ENCODE measurements around the gene CDC42.
"Not testable (repeated sequence)": the region's sequence is repeated elsewhere in the genome, so short reads cannot be mapped to it uniquely, and the experiment has no call there.

CDC42 gene
- 38.7 to 427 (median 86.4) reads per million in 3 experiments for total RNA-seq

DNA sequence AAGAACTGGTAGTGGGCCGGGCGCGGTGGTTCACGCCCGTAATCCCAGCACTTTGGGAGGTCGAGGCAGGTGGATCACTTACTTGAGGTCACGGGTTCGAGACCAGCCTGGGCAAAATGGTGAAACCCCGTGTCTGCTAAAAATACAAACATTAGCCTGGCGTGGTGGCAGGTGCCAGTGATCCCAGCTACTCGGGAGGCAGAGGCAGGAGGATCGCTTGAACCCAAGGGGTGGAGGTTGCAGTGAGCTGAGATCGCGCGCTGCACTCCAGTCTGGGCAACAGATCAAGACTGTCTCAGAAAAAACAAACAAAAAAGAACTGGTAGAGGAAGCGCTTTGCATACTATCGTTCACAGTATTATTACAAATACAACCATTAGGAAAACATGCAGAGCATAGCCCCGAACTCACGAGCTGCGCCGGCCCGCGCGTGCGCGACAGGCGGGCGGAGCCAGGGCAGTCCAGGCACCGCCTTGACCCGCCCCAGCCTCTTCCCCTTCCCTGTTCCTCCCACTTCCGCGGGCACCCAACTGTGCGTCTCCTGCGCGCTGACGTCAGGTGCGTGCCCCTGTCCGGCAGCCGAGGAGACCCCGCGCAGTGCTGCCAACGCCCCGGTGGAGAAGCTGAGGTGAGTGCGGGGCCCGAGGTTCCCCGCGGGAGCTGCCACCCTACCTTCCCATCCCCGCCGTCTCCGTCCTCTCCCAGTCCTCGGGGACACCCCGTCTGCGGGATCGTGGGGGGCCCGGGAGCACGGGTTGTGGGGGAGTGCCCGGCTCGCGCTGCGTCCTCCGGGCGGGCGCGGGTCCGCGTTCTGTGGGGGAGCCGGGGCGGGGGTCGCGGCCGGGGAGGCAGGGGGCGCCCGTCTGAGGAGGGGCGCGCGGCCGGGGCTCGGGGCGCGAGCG is at the start of gene CDC42:
CDC42 (plus strand) TSS at position 595 of the 902 bp plus-strand sequence. CDS start 25,770 bp downstream, outside the sequence.
- peak; percentile 97 for DNase-seq

DNA sequence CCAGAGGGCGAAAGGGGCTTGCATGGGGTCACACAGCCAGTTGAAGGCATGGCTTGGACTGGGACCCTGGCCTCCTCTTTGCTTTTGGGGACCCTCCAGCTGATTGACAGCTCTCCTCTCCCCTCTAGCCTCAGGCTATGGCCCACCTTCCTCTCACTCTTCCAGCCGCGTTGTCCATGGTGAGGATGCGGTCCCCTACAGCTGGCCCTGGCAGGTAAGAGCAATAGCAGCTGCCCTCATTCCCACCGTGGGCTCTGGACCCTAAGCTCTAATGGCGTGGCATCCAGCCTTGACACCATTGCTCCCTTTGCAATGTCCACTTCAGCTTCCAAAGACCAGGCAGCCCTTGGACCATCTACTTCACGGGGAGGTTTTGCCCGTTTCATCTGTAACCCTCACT is 49.6 kb upstream of the CDC42 start:
- DNase-seq, result not testable (repeated sequence)

DNA sequence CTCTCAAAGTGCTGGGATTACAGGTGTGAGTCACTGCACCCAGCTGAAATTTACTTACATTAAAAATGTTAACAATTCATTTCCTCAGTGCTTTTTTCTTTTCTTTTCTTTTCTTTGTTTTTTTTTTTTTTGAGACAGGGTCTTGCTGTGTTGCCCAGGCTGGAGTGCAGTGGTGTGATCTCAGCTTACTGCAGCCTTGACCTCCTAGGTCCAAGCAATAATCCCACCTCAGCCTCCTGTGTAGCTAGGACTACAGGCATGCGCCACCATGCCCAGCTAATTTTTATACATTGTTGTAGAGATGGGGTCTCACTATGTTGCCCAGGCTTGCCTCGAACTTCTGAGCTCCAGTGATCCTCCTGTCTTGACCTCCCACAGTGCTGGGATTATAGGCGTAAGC is 48.5 kb upstream of the CDC42 start:
- not testable (repeated sequence) for DNase-seq

DNA sequence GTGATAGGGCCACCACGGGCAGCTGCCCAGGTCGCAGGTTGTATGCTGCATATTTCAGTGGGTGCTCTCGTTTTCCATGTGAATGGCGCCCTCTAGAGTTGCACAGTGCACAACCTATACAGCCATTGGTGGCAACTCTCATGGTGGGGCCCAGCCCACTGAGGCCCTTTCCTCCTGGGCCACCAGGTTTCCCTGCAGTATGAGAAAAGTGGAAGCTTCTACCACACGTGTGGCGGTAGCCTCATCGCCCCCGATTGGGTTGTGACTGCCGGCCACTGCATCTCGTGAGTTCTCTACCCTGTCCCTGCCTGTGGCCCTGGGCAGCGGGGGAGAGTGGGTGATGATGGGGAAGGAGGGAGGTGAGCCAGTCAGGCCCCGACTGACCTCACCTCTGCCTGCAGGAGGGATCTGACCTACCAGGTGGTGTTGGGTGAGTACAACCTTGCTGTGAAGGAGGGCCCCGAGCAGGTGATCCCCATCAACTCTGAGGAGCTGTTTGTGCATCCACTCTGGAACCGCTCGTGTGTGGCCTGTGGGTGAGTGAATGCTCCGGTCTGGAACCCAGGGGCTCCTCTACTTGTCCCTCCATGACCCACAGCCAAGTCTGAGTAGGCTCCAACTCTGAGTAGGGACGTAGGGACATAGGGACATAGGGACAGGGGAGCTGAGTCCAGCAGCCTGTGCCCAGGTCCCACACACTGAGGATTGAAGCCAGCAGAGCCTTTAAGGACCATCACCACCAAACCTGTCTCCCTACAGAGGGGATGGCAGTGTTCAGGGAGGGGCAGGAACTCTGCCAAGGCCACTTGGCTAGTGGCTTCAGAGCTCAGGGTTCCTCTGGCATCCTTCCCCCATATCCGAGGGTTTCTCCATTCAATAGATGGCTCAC is 47.0 kb upstream of the CDC42 start:
- peak; percentile 13 for DNase-seq

DNA sequence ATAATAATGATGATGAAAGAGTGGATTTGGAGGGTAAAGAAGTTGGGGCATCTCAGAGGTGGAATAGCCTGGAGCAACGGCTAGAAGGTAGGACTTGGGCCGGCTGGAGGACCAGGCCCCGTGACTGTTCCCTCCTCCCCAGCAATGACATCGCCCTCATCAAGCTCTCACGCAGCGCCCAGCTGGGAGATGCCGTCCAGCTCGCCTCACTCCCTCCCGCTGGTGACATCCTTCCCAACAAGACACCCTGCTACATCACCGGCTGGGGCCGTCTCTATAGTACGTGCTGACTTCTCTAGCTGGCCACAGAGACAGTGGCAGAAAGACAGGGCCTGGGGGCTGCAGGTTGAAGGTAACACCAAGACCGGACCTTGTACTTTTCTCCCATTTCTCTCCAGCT is 45.8 kb upstream of the CDC42 start:
- not testable (repeated sequence) for DNase-seq

DNA sequence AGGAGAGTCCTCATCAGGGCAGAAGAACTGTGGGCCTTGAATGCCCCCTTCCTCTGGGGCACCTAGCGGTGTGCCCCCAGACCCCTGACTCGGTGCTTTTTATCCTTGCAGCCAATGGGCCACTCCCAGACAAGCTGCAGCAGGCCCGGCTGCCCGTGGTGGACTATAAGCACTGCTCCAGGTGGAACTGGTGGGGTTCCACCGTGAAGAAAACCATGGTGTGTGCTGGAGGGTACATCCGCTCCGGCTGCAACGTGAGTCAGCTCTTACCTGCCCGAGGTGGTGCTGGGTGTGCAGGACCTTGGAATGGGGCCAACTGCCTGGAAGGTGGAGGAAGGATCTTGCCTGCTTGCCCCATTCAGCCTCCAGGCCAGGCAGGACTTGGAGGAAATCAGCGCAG is 45.2 kb upstream of the CDC42 start:
- not testable (repeated sequence) for DNase-seq

DNA sequence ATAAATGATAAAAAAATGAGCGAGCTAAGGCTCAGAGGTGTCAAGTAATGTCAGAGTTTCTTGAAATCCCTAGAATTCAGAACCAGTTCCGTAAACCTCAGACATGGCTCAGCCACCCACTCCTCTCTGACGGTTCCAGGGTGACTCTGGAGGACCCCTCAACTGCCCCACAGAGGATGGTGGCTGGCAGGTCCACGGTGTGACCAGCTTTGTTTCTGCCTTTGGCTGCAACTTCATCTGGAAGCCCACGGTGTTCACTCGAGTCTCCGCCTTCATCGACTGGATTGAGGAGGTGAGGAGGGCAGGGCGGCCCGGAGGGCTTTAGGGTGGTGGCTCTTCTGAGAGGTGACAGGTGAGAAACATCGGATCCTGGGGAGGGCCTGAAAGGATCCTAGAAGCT is 42.9 kb upstream of the CDC42 start:
- DNase-seq, result not testable (repeated sequence)

DNA sequence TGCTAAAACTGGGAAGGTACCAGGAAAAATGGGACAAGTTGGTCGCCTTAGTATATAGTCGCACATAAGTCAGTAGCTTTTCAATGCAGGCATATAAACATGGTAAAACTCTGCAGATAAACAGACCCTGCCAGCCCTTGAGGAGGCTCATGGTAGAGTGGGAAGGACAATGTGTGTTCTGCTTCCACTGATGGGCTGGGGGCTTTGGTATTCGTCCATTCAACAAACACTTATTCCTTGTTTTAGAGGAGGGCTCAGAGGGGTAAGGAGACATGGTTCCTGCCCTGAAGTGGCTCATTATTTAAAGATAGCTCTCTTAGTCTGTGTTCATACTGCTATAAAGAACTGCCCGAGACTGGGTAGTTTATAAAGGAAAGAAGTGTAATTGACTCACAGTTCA is 39.8 kb upstream of the CDC42 start:
- not testable (repeated sequence) for DNase-seq

DNA sequence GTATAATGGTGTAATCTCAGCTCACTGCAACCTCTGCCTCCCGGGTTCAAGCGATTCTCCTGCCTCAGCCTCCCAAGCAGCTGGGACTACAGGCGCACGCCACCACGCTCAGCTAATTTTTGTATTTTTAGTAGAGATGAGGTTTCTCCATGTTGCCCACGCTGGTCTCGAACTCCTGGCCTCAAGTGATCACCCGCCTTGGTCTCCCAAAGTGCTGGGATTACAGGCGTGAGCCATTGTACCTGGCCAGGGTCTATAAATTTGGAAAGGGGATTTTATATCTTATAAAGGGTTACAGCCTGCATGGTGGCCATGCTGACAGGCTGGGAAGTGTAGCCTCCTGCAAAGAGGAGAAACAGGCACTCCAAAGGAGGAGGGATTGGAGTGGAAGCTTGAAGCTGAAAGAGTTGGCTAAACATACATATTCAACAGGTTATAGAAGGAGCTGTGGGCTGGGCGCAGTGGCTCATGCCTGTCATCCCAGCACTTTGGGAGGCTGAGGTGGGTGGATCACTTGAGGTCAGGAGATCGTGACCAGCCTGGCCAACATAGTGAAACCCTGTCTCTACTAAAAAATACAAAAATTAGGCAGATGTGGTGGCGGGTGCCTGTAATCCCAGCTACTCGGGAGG is 37.8 kb upstream of the CDC42 start:
- not testable (repeated sequence) for DNase-seq

DNA sequence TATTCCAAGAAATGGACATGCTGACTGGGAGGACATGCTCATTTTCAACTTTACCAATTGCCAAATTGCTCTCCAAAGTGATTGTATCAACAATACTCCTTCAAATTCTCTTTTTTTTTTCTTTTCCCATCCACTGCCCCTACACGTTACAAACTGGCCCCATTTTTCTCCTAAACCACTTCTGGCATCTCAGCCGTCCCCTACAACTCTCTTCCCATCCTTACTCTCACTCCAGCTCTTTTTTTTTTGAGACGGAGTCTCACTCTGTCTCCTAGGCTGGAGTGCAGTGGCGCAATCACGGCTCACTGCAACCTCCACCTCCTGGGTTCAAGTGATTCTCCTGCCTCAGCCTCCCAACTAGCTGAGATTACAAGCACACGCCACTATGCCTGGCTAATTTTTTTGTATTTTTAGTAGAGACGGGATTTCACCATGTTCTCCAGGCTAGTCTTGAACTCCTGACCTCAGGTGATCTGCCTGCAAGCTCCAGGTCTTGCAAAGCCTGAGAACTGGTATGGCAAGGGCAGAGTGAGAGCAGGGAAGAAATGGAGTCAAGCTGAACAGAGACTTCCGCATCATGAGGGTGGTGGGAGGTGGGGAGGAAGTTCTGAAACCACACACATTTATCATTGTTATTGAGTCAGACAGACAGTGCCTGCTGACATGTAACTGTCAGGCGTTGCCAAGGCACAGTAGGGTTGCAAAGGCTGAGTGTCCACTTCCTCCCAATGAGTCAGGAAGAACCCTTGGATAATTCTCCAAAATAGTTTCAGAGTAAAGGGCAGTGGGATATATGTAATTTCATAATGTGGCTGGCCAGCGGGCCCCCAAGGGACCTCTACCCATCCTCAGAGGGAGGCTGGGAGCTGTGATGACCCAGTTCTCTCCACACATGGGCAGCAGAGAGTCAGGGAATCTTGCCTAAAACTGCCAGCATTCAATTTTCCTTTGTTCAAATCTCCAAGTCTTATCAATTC is 33.6 kb upstream of the CDC42 start:
- DNase-seq, result peak; percentile 74

DNA sequence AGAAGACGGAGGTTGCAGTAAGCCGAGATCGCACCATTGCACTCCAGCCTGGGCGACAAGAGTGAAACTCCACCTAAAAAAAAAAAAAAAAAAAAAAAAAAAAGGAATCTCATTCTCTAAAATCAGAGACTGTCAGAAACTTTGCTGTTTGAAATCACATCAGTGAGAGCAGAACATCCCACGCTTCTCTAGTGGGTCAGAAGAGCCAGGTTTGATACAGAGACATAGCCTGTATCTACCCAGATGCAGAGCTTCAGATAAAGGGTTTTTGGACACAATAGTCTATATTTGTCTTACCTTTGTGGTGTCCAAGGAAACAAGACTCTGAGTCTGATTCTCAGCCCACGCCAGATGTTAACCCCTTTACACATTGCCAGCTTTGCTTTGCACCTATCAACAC is 31.4 kb upstream of the CDC42 start:
- no peak for DNase-seq

DNA sequence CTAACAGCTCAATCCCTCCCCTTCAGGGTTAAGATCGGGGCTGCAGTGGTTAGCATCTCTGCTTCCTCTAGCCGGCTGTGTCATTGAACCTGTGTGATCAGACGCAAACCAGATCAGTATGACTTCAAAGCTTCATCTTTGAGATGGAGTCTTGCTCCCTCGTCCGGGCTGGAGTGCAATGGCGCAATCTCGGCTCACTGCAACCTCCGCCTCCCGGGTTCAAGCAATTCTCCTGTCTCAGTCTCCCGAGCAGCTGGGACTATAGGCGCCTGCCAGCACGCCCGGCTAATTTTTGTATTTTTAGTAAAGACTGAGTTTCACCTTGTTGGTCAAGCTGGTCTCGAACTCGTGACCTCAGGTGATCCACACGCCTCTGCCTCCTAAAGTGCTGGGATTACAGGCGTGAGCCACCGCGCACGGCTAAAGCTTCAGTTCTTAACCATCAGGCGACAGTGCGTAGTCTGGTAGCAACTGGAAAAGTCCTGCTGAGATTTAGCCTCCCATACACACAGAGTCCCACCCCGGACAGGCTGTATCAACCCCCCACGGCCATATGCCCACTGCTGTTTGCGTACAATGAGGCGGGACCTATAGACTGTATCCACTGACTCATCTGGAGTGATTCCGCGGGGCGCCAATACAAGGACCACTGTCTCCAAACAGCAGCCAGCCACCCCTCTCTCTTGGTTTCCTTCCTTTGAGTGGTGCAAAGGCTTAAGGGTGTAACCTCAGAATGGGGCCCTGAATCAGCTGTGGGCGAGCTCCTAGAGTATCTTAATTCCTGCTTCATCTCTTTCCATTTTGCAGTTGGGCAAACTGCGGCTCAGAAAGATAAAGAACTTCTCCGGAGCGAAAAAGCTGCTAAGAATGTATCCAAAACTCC is 27.8 kb upstream of the CDC42 start:
- DNase-seq, result peak; percentile 88

DNA sequence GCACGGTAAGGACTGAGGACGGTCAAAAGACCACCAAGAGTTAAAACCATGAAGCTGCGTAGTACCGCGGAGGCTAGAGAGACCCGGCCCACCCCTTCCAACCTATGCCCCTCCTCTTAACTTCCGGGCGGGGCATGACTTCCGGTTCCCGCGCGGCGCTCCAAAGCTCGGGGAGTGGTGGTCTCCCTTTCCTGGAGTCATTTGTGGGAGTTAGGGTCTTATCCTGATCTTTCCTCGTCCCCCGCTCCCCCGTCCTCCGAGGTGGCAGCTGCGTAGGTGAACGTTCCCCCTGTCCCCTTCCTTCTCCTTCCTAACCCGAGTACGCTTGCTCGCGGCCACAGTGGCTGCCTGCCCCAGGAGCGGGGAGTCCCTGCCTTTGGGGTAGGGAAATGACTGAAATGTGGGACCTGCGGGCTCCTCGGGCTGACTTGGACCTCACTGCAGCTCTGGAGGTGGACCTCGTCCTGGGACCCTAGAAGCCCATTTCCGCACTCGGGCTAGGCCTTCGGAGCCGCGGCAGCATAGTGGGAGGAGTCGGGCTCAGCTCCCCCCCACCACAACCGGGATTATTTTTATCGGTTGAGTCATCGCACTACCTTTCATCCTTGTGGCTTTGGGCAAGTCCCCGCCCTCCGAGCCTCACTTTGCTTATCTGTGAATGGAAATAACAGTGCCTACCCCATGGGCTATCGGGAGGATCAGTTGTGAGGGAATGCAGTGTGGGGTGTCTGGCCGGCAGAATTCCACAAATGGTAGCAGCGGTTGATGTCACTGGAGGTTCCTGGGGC is 26.9 kb upstream of the CDC42 start:
- peak; percentile 93 for DNase-seq

DNA sequence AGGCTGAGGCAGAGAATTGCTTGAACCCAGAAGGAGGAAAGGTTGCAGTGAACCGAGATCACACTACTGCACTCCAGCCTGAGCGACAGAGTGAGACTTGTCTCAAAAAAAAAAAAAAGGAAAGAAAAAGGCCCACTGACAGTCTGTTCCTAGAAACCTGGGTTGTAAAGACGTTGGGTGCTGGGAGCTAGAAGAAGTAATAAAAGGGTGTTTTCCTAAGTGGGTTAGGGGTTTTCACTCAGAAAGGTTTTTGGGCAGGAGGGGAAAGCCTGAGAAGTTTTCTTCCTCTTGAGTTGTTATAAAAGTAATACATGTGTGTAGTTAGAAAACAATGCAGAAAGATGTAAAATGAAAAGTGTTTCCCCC is 25.6 kb upstream of the CDC42 start:
- no peak for DNase-seq

DNA sequence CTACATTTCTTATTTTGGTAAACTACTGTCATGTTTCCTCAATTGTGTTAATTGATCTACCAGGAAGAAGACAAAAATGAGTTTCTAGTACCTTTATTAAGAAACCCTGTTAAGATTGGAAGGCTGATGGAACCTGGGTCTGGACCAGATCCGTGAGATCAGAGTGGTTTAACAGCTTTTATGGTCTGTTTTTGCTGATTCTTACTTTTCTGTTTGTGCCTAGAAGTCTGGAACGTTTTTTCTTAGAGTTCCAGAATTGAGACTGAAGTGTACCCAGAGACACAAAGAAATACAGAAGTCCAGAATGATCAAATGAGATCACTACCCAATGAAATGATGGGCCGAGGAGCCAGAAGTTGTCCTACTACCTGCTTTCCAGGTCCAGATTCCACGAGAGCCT is 22.5 kb upstream of the CDC42 start:
- no peak for DNase-seq

DNA sequence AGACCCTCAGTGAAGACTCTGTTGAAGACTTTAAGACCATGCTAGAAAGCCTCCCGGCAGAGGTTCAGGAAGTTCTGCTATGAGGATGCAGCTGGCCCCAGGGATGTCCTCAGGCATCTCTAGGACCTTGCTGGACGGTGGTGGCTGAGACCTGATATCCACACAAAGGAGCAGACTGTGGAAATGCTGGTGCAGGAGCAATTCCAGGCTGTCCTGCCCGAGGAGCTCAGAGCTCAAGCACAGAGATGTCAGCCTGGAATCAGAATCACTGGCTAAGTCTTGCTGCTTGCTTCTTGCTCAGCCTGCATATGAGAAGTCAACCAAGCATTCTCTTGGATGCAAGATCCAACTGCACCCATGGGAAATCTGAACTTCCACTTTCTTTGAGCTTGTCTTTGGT is 22.0 kb upstream of the CDC42 start:
- DNase-seq, result no peak

DNA sequence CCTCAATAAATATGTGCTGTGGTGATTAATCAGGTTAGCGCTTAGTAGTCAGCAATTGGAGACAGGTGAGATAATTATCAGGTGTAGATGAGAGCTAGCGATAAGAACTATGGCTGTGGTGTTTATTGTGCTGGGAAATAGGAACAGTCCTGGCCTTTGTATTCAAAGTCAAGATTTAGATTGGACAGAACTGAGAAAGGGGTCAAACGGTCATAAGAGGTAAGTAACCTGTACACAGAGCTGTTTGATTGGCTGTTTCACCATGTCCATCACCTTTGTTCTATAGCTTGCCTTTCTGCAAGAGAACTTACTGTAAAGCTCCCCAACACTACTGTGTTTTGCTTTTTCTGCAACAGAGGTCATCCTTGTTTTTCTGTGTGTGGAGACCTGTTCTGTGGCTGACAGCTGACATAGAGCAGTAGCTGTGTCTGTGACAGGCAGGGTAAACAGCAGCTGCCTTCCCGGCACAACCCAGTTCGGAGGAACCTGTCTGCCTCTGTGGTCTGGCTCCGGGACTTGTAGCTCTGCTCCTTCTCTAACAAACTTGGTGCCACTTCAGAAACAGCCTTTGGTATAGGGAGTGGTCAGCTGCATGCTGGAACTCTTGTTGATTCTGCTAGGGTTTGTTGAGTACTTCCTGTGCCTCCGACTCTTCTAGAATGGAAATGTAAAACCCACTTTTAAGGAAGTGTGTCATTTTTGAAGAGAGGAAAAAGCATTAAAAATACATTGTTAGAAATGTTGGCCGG is 21.1 kb upstream of the CDC42 start:
- DNase-seq, result no peak

DNA sequence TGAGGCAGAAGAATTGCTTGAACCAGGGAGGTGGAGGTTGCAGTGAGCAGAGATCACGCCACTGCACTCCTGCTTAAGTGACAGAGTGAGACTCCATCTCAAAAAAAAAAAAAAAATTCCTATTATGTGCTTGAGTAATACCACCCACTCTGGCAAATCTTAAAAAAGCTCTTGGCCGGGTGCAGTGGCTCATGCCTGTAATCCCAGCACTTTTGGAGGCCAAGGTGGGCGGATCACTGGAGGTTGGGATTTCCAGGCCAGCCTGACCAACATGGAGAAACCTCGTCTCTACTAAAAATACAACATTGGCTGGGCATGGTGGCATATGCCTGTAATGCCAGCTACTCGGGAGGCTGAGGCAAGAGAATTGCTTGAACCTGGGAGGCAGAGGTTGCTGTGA is 17.7 kb upstream of the CDC42 start:
- DNase-seq, result not testable (repeated sequence)

DNA sequence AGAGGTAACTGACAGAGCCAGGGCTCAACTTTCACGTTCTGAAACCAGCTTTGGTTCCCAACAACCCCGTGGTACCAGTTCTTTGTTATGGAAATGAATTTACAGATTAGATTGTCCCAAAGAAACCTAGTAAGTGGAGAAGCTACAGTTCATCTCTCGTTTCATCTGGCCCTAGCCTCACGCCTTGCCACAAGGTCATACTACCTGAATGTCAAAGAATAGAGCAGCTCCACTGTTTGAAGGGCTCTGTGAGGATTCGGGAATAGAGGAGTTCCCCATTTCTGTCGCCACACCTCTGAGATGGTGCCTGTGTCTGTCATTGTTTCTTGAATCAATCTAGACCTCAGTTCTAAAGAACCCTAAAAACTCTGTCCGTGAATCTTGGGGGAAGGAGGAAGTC is 15.0 kb upstream of the CDC42 start:
- DNase-seq, result no peak
